Measurements from ENCODE around the gene KRT36. TPM values are rescaled to one million over a fixed set of nuclear protein-coding genes. Genes with fewer than 3 reads are reported as not detected.

KRT36 gene
- polyA plus RNA-seq, 1 donor (not counting 4 experiments of a cell fraction or from before 2014, with no cell fraction given), result not detected

DNA sequence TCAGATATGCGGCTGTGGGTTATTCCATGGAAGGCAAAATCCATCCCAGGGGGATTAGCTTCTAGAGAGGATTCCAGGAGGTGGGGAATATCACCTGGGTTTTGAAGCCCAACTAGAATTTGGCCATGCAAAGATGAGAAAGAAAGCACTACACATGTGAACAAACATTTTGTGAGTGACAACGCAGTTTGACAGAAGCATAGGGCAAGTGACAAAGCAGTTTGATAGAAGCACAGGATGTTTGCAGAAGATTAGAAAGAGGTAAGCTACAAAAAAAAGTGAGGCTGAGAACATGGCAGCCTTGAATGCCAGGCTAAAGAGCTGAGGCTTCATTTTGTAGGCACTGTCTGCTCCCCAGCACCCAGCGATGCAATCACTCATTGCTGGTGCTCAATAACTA is 36.6 kb downstream of the KRT36 start:
- H3K4me2 ChIP-seq (ENCODE audit: control insufficient read depth, extremely low read depth, insufficient read depth, low read depth, low read length), result no peak overlapping the region
- no peak for FAIRE-seq
- no peak overlapping the region for H2AFZ ChIP-seq (ENCODE audit: control insufficient read depth, low read length)
- no peak overlapping the region for H3K4me3 ChIP-seq (ENCODE audit: control insufficient read depth in 2 of 3, extremely low read depth in 1 of 3, insufficient read depth in 2 of 3, low read depth in 1 of 3, low read length in 3 of 3)
- no peak overlapping the region for H3K9ac ChIP-seq (ENCODE audit: control insufficient read depth, extremely low read depth, insufficient read depth, low read length)
- no peaks in the 10 kb centered on the region for H3K9me3 ChIP-seq (ENCODE audit: control insufficient read depth, low read depth, low read length)
- H3K27me3 ChIP-seq (ENCODE audit: control insufficient read depth, extremely low read depth, insufficient read depth, low read length), result no peaks in the 10 kb centered on the region
- no peaks in the 10 kb centered on the region for H3K79me2 ChIP-seq (ENCODE audit: control insufficient read depth, insufficient read depth, low read length)
- no peak for TF ChIP-seq EZH2 (IDR thresholded peaks at IDR 0.05; ENCODE audit: low read length)
- TF ChIP-seq, protein P1, sequence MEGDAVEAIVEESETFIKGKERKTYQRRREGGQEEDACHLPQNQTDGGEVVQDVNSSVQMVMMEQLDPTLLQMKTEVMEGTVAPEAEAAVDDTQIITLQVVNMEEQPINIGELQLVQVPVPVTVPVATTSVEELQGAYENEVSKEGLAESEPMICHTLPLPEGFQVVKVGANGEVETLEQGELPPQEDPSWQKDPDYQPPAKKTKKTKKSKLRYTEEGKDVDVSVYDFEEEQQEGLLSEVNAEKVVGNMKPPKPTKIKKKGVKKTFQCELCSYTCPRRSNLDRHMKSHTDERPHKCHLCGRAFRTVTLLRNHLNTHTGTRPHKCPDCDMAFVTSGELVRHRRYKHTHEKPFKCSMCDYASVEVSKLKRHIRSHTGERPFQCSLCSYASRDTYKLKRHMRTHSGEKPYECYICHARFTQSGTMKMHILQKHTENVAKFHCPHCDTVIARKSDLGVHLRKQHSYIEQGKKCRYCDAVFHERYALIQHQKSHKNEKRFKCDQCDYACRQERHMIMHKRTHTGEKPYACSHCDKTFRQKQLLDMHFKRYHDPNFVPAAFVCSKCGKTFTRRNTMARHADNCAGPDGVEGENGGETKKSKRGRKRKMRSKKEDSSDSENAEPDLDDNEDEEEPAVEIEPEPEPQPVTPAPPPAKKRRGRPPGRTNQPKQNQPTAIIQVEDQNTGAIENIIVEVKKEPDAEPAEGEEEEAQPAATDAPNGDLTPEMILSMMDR (optimal IDR thresholded peaks at IDR 0.05 in 1 of 3, IDR thresholded peaks at IDR 0.05 in 1 of 3, conservative IDR thresholded peaks at IDR 0.05 in 1 of 3; ENCODE audit: extremely low read depth in 1 of 3, insufficient read depth in 2 of 3, low read length in 3 of 3), result no peak
- no peaks in the 10 kb centered on the region for H4K20me1 ChIP-seq (ENCODE audit: control insufficient read depth, extremely low read depth, insufficient read depth, low read length)
- H3K9me1 ChIP-seq (ENCODE audit: control insufficient read depth, extremely low read depth, insufficient read depth, low read length), result no peaks in the 10 kb centered on the region
- H3K4me1 ChIP-seq (ENCODE audit: control insufficient read depth, extremely low read depth, insufficient read depth, low read length), result peaks cover 3% of the 10 kb centered on the region
- no peaks in the 10 kb centered on the region for H3K36me3 ChIP-seq (ENCODE audit: control insufficient read depth in 2 of 2, extremely low read depth in 1 of 2, insufficient read depth in 2 of 2, low read length in 2 of 2)
- dilution Hi-C loops (cut with MboI; ENCODE audit: extremely low pct_ligation_motif_present, low sequenced_read_pairs), result no loop called here
- DNase-seq (ENCODE audit: low read depth, low spot score), result no peak
- H3K27ac ChIP-seq (ENCODE audit: control insufficient read depth, insufficient read depth, low read length), result no peak overlapping the region

DNA sequence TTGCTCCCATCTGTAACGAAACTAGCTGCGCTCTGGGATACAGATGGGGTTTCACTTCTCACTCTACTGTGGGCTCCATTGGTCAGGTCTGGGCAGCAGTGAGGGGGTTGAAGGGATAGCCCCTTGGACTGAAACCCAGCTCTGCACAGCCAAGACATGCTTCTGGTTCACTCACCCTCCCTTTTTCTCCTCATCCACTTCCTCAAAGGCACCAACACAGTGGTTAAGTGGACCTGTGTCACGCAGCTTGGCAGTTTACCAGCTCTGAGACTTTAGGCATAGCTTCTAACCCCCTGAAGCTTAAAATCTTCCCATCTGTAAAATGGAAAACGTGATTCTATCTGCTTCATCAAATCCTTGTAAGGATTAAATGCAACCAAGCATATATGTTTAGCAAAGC is 37.4 kb downstream of the KRT36 start:
- H3K4me3 ChIP-seq (ENCODE audit: control insufficient read depth in 2 of 3, extremely low read depth in 1 of 3, insufficient read depth in 2 of 3, low read depth in 1 of 3, low read length in 3 of 3), result no peak overlapping the region

More for the DNA sequence above, 37.4 kb downstream of the KRT36 start:
- no peak overlapping the region for H2AFZ ChIP-seq (ENCODE audit: control insufficient read depth, low read length)
- no peaks in the 10 kb centered on the region for H3K79me2 ChIP-seq (ENCODE audit: control insufficient read depth, insufficient read depth, low read length)
- TF ChIP-seq, protein P1 (optimal IDR thresholded peaks at IDR 0.05 in 1 of 3, IDR thresholded peaks at IDR 0.05 in 1 of 3, conservative IDR thresholded peaks at IDR 0.05 in 1 of 3; ENCODE audit: extremely low read depth in 1 of 3, insufficient read depth in 2 of 3, low read length in 3 of 3), result no peak
- TF ChIP-seq EZH2 (IDR thresholded peaks at IDR 0.05; ENCODE audit: low read length), result no peak
- no peak overlapping the region for H3K27ac ChIP-seq (ENCODE audit: control insufficient read depth, insufficient read depth, low read length)
- peaks cover 5% of the 10 kb centered on the region for H3K4me1 ChIP-seq (ENCODE audit: control insufficient read depth, extremely low read depth, insufficient read depth, low read length)
- no peak overlapping the region for H3K9ac ChIP-seq (ENCODE audit: control insufficient read depth, extremely low read depth, insufficient read depth, low read length)
- H3K4me2 ChIP-seq (ENCODE audit: control insufficient read depth, extremely low read depth, insufficient read depth, low read depth, low read length), result no peak overlapping the region
- DNase-seq (ENCODE audit: low read depth, low spot score) (no peak), FAIRE-seq (no peak)
- no peaks in the 10 kb centered on the region for H3K36me3 ChIP-seq (ENCODE audit: control insufficient read depth in 2 of 2, extremely low read depth in 1 of 2, insufficient read depth in 2 of 2, low read length in 2 of 2)
- no peaks in the 10 kb centered on the region for H3K27me3 ChIP-seq (ENCODE audit: control insufficient read depth, extremely low read depth, insufficient read depth, low read length)
- no peaks in the 10 kb centered on the region for H4K20me1 ChIP-seq (ENCODE audit: control insufficient read depth, extremely low read depth, insufficient read depth, low read length)
- dilution Hi-C loops (cut with MboI; ENCODE audit: extremely low pct_ligation_motif_present, low sequenced_read_pairs), result no loop called here
- no peaks in the 10 kb centered on the region for H3K9me3 ChIP-seq (ENCODE audit: control insufficient read depth, low read depth, low read length)
- no peaks in the 10 kb centered on the region for H3K9me1 ChIP-seq (ENCODE audit: control insufficient read depth, extremely low read depth, insufficient read depth, low read length)
